Right cardiac atrium (tissue), 5 donors: ENCODE data around the gene TMBIM4. TPM values are rescaled to one million over a fixed set of nuclear protein-coding genes. Genes with fewer than 3 reads are reported as not detected.
"Not testable (repeated sequence)": the region's sequence is repeated elsewhere in the genome, so short reads cannot be mapped to it uniquely, and the experiment has no call there.

Experiments used
- ATAC-seq, 2 donors: fragments of 200-7000 bp; cut with Tn5 transposase; one replicate each; pipeline versions ENCODE4 v1.8.0 to v1.9.1; 2020; ENCODE audit warnings: moderate library complexity in 2 of 2, mild to moderate bottlenecking in 1 of 2
- DNase-seq, 3 donors: peaks; one replicate each; pipeline ENCODE4 v3.0.0-alpha.2; 2020
- H3K27ac ChIP-seq: one replicate; pipeline ENCODE4 v1.5.1; 2013; ENCODE audit warnings: mild to moderate bottlenecking, low read length, control low read depth, moderate library complexity
- H3K27me3 ChIP-seq: one replicate; pipeline ENCODE4 v1.6.1; 2013; ENCODE audit not compliant: control insufficient read depth, insufficient read depth
- H3K4me1 ChIP-seq: one replicate; pipeline ENCODE4 v1.6.1; 2013; ENCODE audit warnings: low read length; ENCODE audit not compliant: control insufficient read depth, insufficient read depth
- H3K4me3 ChIP-seq: one replicate; pipeline ENCODE4 v1.5.1; 2013; ENCODE audit warnings: low read length, control low read depth
- H3K9me3 ChIP-seq: one replicate; pipeline ENCODE4 v1.6.1; 2013; ENCODE audit warnings: low read length; ENCODE audit not compliant: control insufficient read depth
- WGBS: extraction: QIAGEN DNeasy Blood & Tissue Kit; methylation state at CpG from one replicate; pipeline ENCODE4 v1.1.7; 2013; 5-methylcytosine and 5-hydroxymethylcytosine counted together
- intact Hi-C, 4 donors: fragments of 100-400 bp; cut with DNase I; formaldehyde crosslinking; loops; one replicate each; pipeline versions ENCODE4 v1.11.0 to v1.14.0; 2022 to 2023
- long read RNA-seq, 4 donors: library from polyadenylated mRNA; unstranded; transcript quantifications; one replicate each; pipeline ENCODE4 v2.0.0, GENCODE V29; 2020 to 2021
- polyA plus RNA-seq: library from polyadenylated mRNA; stranded (reverse); fragments of 200-250 nt; gene quantifications from one replicate; pipeline ENCODE4 v1.2.3, GENCODE V29; 2013
- total RNA-seq, 4 donors: library from RNA; stranded (reverse); fragmentation: NEBNext Ultra II Directional; extraction: Animal tissue kit (Norgen Biotek cat#: 25700); gene quantifications; one replicate each; pipeline ENCODE4 v1.2.1, GENCODE V29; 2021
- donor health status: healthy with polysubstance abuse.
- donor health status: DM: no; HTN: yes; CAD: no.
- donor health status: DM: no; HTN: no; CAD: no.
- donor health status: DM: no; HTN: yes; CAD: no; lungs with severe emphysema.
- donor health status: DM: yes; HTN: yes; CAD: no.

Gene TMBIM4, protein sequence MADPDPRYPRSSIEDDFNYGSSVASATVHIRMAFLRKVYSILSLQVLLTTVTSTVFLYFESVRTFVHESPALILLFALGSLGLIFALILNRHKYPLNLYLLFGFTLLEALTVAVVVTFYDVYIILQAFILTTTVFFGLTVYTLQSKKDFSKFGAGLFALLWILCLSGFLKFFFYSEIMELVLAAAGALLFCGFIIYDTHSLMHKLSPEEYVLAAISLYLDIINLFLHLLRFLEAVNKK
- total RNA-seq (100 to 1,000 TPM in 1 of 4 donors, 10 to 100 TPM in 3; 86.4 to 107 (median 89.6) TPM), polyA plus RNA-seq (178 TPM)
- long read RNA-seq, donor 1, transcript TMBIM4-202 (7 exons, 2,952 nt) = major isoform, 101 of 116 reads
- long read RNA-seq, donor 1, partial matches to known transcripts = 0 of 116 reads
- long read RNA-seq, donor 1, other reads (novel, unspliced or antisense) = 10 of 116 reads
- long read RNA-seq, donor 2, transcript TMBIM4-202 (7 exons, 2,952 nt) = major isoform, 63 of 67 reads
- long read RNA-seq, donor 2, partial matches to known transcripts = 1 of 67 reads
- long read RNA-seq, donor 2, other reads (novel, unspliced or antisense) = 2 of 67 reads
- long read RNA-seq, donor 3, transcript TMBIM4-202 (7 exons, 2,952 nt) = major isoform, 84 of 100 reads
- long read RNA-seq, donor 3, partial matches to known transcripts = 2 of 100 reads
- long read RNA-seq, donor 3, other reads (novel, unspliced or antisense) = 10 of 100 reads
- long read RNA-seq, donor 4, transcript TMBIM4-202 (7 exons, 2,952 nt) = major isoform, 51 of 57 reads
- long read RNA-seq, donor 4, partial matches to known transcripts = 0 of 57 reads
- long read RNA-seq, donor 4, other reads (novel, unspliced or antisense) = 5 of 57 reads

DNA sequence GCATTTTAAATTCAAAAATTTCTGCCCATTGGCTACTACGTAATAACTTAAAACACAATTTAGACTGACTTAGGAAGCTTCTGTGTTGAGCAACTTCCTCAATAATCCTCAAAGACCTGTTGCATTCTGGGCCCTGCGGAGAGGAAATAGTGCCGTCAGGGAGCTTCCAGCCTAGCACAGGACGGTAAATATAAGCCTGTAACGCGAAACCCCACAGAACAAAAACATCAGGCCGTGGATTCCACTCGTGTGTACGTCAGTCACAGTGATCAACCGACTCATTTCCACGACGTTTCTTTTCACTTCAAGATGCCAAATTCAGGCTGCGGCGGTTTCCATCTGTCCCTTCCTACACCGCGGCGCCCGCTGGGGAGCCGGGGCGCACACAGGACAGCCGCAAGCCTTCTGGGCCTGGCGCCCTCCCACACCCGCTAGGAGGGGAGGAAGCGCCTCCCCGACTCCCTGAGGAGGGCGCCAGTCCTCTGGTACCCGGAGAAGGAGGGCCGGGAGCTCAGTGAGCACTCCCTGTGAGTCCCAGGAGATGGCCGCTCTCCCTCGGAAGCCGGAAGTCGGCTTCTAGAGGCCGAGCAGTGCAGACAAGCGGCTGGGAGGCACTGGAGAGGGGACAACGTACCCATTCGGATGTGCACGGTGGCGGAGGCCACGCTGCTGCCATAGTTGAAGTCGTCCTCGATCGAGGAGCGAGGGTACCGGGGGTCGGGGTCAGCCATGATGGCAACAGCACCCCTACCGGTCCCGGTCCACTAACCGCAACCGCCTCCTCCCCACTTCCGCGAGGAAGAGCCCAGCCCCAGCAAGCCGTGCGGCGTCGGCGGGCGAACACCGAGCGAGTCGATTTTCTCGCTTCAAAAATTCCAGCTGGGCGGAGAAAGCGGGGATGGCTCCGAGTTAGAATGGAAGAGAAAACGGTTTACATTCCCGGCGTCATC lies at the start of gene TMBIM4:
TMBIM4 (minus strand) TSS at position 776 of the 950 bp plus-strand sequence; CDS start at position 731, 45 bp downstream.
- peak within 1 kb of the TSS; percentile 55 for H3K4me3 ChIP-seq
- peak within 1 kb of the TSS; percentile 85 for H3K27ac ChIP-seq
- H3K4me1 ChIP-seq = peaks cover 2% of the 10 kb centered on the region
- intact Hi-C loops = no loop called here
- ATAC-seq (peak; percentile 97 to 98), DNase-seq (peak; percentile 92 to 94 (median 94))
- no peaks in the 10 kb centered on the region for H3K9me3 ChIP-seq
- no peaks in the 10 kb centered on the region for H3K27me3 ChIP-seq
- WGBS = under 1% methylated on average over 67 of the region's 67 CpGs

DNA sequence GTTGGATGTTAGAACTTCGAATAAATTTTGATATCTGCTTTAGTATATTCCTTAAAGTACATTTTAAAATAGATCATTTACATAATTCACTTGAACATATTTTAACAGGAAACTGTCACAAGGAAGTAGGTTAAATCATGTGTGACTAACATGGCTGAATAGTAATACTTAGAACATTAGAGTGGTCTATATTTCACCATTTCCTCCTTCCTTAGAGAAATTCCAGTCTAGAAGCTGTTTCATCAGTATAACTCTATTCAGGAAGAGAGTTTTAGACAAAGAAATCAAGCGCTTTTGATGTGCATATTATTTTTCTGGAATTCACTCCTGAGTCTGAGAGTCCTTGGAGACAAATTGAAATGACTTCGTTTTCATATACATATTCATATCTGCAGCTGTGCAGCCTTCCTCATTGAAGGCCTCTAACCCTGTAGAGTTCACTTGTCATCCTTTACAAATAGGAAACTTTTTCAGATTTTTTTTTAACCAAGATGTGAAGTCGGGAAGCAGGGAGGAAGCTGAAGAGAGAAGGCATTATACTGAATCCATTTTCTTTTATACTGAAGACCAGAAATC lies 47.6 kb upstream of the TMBIM4 start:
- H3K4me3 ChIP-seq = no peak overlapping the region
- H3K27ac ChIP-seq = no peak overlapping the region
- H3K4me1 ChIP-seq = peaks cover 1% of the 10 kb centered on the region
- WGBS = 72% methylated on average over 4 of the region's 4 CpGs
- intact Hi-C loops = no loop called here
- H3K27me3 ChIP-seq = no peaks in the 10 kb centered on the region
- DNase-seq (no peak), ATAC-seq (no peak)
- H3K9me3 ChIP-seq = no peaks in the 10 kb centered on the region

DNA sequence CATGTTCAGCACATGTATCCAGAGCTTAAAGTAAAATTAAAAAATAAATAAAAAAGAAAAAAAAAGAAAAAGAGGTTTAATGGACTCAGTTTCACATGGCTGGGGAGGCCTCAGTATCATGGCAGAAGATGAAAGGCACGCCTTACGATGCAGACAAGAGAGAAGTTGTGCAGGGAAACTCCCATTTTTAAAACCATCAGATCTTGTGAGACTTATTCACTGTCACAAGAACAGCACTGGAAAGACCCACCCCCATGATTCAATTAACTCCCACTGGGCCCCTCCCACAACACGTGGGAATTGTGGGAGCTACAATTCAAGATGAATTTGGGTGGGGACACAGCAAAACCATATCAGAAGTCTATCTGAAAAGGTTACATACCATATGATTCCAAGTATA lies 43.2 kb upstream of the TMBIM4 start:
- H3K4me1 ChIP-seq, H3K4me3 ChIP-seq, ATAC-seq, DNase-seq, H3K27ac ChIP-seq, H3K9me3 ChIP-seq, H3K27me3 ChIP-seq, intact Hi-C loops: not testable (repeated sequence)
- WGBS = 90% methylated on average over 3 of the region's 3 CpGs

DNA sequence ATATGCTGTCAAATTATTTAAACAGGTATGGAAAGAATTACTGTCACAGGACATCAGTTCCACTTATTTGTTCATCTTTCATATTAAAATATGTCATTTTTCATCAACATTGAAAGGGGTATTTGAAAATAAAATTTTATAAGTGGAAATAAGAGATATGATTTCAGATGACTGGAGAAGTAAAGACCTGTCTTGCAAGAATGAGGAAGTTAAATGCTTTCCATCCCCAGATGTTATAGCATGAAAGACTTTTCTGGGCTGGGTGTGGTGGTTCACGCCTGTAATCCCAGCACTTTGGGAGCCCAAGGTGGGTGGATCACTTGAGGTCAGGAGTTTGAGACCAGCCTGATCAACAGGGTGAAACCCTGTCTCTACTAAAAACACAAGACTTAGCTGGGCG lies 41.8 kb upstream of the TMBIM4 start:
- 88% methylated on average over 2 of the region's 2 CpGs for WGBS
- H3K27ac ChIP-seq, ATAC-seq, intact Hi-C loops, H3K27me3 ChIP-seq, DNase-seq, H3K4me1 ChIP-seq, H3K4me3 ChIP-seq, H3K9me3 ChIP-seq: not testable (repeated sequence)

DNA sequence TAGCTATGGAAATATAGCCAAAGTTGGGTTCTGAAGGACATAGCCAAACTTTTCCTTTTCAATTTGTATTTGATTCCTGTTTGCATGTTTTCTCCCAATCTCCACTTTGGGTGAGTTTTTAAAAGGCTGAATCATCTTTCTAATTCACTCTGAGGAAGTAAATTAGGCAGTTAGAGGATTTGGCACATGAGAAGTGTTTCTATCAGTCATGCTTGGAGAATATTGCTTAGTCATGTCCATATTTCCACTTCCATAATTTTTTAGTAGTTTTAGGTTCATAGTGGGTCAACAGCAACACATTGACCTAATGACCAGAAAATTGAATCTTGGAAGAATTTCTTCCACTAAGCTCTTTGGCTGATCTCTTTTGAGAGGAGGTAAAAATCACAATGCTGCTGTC lies 41.0 kb upstream of the TMBIM4 start:
- Histone ChIP-seq H3K9me3 (no peaks in the 10 kb centered on the region), H3K4me1 (peaks cover 3% of the 10 kb centered on the region), H3K27ac (no peak overlapping the region), H3K27me3 (no peaks in the 10 kb centered on the region), H3K4me3 (no peak overlapping the region)
- intact Hi-C loops = no loop called here
- no peak for DNase-seq
- ATAC-seq = no peak

DNA sequence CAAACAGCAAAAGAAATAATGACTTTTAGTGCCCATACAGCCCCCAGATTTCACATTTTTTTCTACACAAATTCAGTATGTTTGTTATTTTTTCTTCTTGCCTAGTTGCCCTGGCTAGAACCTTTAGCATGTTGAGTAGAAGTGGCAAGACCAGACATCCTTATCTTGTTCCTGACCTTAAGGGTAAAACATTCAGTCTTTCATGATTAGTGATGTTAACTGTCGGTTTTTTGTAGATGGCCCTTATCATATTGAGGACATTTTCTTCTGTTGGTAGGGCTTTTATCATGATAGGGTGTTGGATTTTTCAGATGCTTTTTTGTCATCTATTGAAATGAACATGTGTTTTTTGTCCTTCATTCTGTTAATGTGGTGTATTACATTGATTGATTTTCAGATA lies 36.3 kb upstream of the TMBIM4 start:
- 48% methylated on average over 1 of the region's 1 CpG for WGBS
- Histone ChIP-seq H3K9me3 (no peaks in the 10 kb centered on the region), H3K27ac (no peak overlapping the region), H3K4me1 (no peaks in the 10 kb centered on the region), H3K4me3 (no peak overlapping the region), H3K27me3 (no peaks in the 10 kb centered on the region)
- ATAC-seq (no peak), DNase-seq (no peak)
- intact Hi-C loops = no loop called here

DNA sequence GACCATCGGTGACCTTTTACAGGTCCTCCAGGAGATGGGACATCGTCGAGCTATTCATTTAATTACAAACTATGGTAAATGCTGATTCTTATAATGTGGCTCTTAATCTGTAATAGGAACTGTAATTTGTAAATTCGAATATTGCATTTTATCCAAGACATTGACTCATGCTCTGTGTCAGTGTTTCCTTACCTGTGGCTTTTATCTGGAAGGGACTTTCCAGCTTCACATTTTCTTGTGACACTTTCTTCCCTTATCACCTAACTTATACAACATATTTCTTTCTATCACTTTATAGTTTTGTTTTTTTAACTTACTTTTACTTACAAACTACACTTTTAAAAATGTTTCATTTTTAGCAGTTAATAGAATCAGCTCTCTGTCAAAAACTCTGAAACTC lies 34.0 kb upstream of the TMBIM4 start:
- WGBS = 84% methylated on average over 4 of the region's 4 CpGs
- Histone ChIP-seq H3K27ac (no peak overlapping the region), H3K27me3 (no peaks in the 10 kb centered on the region), H3K4me1 (peaks cover 2% of the 10 kb centered on the region), H3K4me3 (no peak overlapping the region), H3K9me3 (no peaks in the 10 kb centered on the region)
- DNase-seq (no peak), ATAC-seq (no peak)
- intact Hi-C loops = no loop called here

DNA sequence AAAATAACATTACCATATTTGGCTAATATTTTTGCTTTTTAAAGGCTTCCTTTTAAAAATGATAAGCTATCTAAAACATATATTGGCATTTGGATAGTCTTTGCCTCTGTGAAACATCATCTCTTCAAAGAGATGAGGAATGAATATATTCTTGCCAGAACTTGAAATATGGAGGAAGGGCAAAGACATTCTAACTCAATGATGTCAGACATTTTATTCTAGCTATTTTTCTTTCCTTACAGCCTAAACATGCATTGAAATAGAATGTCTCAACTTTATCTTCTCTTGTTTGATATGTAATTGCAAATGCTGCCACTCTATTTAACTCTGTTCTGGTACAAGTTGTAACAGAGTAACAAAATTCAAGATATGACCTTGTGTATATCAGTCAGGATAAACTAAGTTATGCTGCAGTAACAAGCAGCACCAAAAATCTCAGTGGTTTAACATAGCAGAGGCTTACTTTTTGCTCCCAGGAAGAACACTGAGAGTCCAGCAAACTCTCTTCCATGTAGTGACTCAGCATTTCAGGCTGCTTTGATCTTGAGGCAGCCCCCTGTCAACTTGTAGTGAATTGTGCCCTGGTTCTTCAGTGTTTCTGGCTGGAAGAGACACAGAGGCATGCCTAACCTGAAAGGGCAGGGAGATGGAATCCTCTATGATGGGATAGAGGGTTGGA lies 30.2 kb upstream of the TMBIM4 start:
- DNase-seq = no peak
- no peaks in the 10 kb centered on the region for H3K9me3 ChIP-seq
- no peak overlapping the region for H3K27ac ChIP-seq
- peaks cover 5% of the 10 kb centered on the region for H3K4me1 ChIP-seq
- intact Hi-C loops = no loop called here
- no peak for ATAC-seq
- H3K27me3 ChIP-seq = no peaks in the 10 kb centered on the region
- no peak overlapping the region for H3K4me3 ChIP-seq

DNA sequence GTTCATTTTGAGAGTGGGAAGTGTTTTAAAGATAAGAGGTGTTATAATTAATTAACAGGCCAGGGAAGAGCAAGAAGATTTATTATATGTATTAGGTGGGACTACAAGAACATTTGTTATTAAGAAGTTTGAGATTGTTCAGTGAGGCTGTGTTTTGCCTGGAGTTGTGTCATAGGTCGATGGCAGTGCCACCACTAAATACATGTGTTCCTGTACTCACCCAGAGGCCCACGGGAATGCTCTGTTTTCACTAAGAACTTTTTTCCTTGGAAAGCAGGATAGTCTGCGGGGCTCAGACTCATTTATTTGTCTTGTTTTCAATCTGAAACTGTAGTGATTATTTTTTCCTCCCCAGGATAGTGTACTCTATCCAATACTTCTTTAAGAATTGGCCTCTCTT lies 29.3 kb upstream of the TMBIM4 start:
- no peaks in the 10 kb centered on the region for H3K27me3 ChIP-seq
- no peak overlapping the region for H3K27ac ChIP-seq
- peaks cover 5% of the 10 kb centered on the region for H3K4me1 ChIP-seq
- H3K9me3 ChIP-seq = no peaks in the 10 kb centered on the region
- 68% methylated on average over 3 of the region's 3 CpGs for WGBS
- intact Hi-C loops = no loop called here
- no peak for DNase-seq
- ATAC-seq = peak; percentile 51 to 59
- H3K4me3 ChIP-seq = no peak overlapping the region

DNA sequence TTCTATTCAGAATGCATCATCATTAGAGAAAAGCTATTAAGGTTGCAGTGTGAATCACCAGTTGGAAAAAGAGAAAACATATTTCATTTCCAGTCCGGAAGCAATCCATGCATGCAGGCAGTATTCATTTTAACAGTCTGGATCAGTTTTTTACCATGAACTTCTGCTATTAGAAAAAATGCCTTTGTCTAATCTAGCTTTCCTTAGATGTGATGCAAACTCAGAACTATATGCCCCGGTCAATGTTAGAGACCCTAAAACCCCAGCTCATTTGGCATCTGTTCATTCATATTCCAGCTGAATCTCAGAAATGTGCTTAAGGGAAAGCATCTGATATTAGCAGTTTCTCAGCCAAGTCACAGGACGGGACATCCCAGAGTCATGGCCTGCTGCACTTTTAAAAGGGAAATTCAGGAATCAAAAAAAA lies 27.7 kb upstream of the TMBIM4 start:
- no peaks in the 10 kb centered on the region for H3K27me3 ChIP-seq
- no peak overlapping the region for H3K4me3 ChIP-seq
- no peaks in the 10 kb centered on the region for H3K9me3 ChIP-seq
- WGBS = 41% methylated on average over 3 of the region's 3 CpGs
- ATAC-seq = peak; percentile 16 to 52
- H3K27ac ChIP-seq = no peak overlapping the region
- no peak for DNase-seq
- H3K4me1 ChIP-seq = peaks cover 5% of the 10 kb centered on the region
- intact Hi-C loops = no loop called here
